NOMO-1 (cell line): ENCODE results near the gene GMCL1.
A peak's percentile ranks its signal among the peaks of the same experiment; 100 is the strongest.

Experiments
- DNase-seq, 2 experiments: peaks; one replicate each; lab custom pipeline; 2025; ENCODE audit not compliant: unreplicated experiment in 2 of 2; lab: John Stamatoyannopoulos, UW

Gene GMCL1

DNA sequence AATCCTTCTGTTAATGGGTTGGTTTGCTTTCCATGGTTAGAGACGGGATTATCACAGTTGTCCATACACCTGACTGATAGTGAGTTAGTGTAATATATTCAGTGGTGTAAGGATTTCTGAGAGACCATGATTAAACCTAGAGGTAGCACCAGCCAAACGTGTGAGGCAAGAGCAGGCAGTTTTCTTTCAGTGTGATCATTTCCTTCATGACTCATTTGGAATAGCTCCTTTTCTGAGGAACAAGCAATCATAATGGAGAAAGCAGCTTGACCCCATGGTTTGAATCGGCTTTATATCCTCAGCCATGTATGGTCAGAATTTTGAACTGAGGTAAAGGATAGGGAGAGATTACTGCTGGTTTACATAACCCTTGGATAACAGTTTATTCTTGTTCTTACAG, 88.4 kb downstream of the GMCL1 start:
- DNase-seq: peak; percentile 28 to 33

DNA sequence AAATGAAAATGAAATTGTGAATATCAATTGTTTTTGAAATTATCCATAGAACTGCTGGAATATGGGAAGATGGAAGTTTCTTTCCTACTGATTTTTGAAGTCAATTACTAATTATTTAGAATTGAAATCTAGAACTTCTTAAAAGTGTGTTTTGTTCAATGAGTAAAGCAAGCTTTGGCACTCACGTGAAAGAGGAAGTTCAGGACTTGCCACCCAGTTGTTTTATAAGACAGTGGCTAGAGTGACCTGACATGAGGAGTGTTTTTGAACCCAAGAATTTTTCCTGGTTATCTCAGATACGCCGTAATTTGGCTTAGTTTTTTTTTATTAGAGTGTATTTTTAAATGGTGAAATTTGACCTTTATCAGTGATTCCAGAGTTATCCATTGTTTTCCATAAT, 88.9 kb downstream of the GMCL1 start:
- peak; percentile 20 to 70 for DNase-seq

- DNase-seq: no peak
Observed at GRCh38 chr2:69923116-69923515, 93.7 kb downstream of the GMCL1 start.

GRCh38 chr2:69926849-69927515, 97.5 kb downstream of the GMCL1 start:
- peak; percentile 73 to 93 for DNase-seq
